H1 (cell line): ENCODE results near the gene KRT3.

Experiments used
- RAD21 ChIP-seq, 2 experiments: IDR thresholded peaks in 1 of 2; conservative IDR thresholded peaks in 1 of 2; 2 replicates each; pipeline ENCODE4 v1.6.1; 2011; ENCODE audit warnings: low read depth in 2 of 2, low read length in 2 of 2, improper control_type of control experiment in 1 of 2, inconsistent platforms in 1 of 2, mild to moderate bottlenecking in 1 of 2, moderate library complexity in 1 of 2
- TF ChIP-seq, protein P1 (sequence below), 3 experiments: IDR thresholded peaks; 1 replicate in 2 of 3; 2 replicates in 1 of 3; pipeline versions ENCODE4 v1.5.1 to v1.6.1; 2011; ENCODE audit warnings: low read length in 3 of 3, mild to moderate bottlenecking in 3 of 3, inconsistent platforms in 2 of 3, low read depth in 1 of 3, moderate library complexity in 1 of 3; ENCODE audit not compliant: insufficient read depth in 1 of 3; ENCODE audit errors: control extremely low read depth in 1 of 3

DNA sequence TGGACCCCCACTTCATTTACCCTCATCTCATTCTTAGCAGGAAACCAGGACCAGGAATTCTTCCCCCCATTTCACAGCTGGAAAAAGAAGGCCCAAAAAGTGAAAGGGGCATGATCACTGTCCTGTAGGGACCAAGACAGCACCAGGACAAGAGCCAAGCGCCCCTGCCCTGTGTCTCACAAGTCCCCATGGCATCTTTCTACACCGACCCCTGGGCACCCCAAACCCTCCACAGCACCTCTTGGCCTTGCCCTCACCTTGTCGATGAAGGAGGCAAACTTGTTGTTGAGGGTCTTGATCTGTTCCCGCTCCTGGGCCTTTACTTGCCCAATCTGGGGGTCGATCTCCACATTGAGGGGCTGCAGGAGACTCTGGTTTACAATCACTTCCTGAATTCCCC lies 19.5 kb downstream of the KRT3 start:
- no peak for TF ChIP-seq RAD21 (IDR thresholded peaks at IDR 0.05 in 1 of 2, conservative IDR thresholded peaks at IDR 0.05 in 1 of 2; ENCODE audit: low read depth in 2 of 2, low read length in 2 of 2)
- TF ChIP-seq, protein P1, sequence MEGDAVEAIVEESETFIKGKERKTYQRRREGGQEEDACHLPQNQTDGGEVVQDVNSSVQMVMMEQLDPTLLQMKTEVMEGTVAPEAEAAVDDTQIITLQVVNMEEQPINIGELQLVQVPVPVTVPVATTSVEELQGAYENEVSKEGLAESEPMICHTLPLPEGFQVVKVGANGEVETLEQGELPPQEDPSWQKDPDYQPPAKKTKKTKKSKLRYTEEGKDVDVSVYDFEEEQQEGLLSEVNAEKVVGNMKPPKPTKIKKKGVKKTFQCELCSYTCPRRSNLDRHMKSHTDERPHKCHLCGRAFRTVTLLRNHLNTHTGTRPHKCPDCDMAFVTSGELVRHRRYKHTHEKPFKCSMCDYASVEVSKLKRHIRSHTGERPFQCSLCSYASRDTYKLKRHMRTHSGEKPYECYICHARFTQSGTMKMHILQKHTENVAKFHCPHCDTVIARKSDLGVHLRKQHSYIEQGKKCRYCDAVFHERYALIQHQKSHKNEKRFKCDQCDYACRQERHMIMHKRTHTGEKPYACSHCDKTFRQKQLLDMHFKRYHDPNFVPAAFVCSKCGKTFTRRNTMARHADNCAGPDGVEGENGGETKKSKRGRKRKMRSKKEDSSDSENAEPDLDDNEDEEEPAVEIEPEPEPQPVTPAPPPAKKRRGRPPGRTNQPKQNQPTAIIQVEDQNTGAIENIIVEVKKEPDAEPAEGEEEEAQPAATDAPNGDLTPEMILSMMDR (IDR thresholded peaks at IDR 0.05; ENCODE audit: control extremely low read depth in 1 of 3, insufficient read depth in 1 of 3, low read depth in 1 of 3, low read length in 3 of 3) = no peak
